IPS-NIHi7 (cell line): ENCODE results near the gene PANK4.

Source experiments
- DNase-seq: peaks from one replicate; pipeline ENCODE4 v3.0.0; 2012; ENCODE audit warnings: mixed read lengths; ENCODE audit errors: extremely low spot score

PANK4 gene

DNA sequence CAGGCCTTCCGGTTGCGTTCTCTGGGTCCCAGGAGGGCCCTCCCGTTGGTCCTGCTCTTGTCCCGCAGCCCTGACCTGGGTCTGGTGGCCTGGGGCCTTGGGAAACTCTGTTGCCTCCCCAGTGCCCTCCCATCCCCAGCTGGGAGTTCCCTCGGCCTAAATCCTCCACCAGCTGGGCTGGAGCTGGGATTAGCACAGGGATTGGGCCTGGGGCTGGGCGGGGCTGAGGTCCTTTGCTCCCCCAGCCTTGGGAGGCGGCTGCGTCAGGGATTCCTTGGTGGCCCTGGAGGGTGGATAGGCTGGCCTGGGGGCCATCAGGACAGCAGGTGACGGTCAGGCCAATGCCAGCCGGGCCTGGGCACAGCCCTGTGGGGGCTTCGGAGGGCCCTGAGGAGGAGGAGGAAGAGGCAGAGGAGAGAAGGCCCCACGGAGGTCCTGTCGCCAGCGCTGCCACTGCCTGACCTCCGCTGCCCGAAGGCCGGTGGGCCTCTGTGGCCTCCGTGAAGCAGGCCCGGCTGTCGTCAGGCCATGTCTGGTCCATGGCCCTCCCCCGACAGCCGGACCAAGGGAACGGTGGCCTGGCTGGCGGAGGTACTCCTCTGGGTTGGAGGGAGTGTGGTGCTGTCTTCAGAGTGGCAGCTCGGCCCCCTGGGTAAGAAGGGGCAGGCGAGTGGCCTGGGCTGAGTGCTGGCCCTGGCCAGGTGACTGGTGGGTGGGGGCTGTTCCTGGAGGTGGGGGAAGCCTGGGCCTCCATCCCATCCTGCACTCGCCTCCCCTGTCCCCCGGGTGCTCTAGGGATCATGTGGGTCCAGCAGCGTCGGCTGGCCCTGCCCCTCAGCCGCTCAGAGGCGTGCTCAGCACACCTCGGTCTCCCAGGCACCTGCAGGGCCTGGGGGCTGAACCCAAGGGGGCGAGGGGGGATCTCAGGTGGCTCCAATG is 50.1 kb downstream of the PANK4 start, which contains the start of gene PLCH2:
Gene PLCH2 (plus strand): TSS at position 229 of the 939 bp plus-strand sequence. CDS start 300 bp downstream, at position 529.
- no peak for DNase-seq

DNA sequence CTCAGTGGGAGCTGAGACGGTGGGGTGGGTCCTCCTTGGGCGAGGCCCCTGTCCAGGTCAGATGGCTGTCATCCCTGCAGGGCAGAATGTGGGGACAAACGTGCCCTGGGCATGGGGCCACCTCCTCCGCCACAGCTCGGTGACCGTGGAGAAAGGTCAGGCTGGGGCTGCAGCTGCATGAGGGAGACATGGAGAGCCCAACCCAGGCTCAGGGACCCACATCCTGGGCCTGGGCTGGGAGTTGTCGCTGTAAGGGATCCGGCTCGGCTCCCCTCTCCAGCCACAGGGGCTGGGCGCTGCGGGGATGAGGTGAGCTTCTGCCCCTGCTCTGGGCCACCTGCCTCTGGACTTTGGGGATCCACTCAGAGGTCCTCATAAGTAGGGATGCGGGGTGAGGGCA is 50.8 kb downstream of the PANK4 start:
- DNase-seq, result no peak

DNA sequence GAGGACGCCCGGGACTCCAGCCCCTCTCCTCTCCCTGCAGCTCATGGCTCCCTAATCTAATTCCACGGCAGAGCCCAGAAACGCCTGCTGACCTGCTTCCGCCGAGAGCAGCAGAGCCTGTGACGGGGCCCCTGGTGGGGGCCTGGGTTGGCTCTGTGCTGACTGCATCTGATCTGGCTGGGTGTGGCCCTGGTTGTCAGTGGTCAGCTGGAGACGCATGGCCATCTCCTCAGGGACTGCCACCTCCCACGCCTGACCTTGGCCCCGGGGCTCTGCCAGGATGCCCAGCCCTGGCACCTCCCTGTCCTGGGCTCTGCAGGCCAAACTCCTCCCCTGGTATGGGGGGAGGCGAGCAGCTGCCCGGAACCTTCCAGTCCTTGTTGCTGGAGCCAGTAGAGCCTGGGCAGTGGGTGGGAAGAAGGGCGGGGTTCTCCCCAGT is 51.4 kb downstream of the PANK4 start:
- DNase-seq, result no peak

DNA sequence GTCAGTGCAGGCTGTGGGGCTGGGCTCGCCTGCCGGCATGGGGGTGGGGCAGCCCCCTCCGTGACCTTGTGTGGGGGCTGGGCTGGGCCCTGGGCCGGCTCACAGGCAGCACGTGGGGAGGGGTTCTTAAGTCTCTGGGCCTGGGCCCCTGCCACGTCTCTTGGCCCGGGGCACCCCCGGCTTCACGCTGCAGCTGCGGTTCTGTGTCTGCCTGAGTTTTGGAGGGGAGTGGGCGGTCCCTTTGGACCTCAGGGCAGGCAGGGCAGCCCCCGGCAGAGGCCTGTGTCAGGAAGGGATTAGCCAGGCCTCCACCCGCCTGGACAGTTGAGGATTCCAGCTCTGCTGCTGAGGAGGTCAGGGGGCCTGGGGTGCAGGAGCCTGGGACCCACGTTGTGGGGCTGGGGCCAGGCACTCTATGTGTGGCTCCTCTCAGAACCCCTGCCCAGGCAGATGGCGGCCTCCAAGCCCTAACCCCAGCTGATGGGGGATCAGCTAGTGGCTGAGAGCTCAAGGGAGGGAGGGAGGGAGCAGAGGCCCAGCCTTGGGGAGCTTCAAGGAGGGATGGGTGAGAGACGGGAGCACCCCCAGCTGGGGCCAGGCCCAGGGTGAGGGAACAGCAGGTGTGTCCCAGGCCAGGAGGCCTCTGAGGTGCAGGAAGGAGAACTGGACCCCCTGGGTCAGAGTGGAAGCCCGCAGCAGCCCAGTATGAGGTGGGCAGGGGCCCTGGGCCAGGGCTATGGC is 52.1 kb downstream of the PANK4 start:
- no peak for DNase-seq

DNA sequence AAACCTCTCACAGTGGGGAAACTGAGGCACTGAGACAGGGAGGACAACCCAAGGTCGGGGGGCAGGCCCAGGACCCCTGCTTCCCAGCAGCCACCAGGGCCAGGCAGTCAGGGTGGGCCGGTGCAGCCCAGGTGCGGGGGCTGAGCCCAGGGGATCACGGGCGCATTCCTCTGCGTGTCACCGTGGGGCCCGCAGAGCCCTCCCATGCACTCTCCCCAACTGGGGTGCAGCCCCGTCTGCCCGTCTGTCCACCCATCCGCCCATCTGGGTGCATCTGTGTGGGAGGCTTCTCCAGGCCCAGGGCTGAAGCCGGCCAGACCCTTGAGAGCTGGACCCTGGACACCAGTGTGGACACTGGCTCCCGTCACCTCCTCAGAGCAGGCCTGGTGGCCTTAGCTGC is 53.2 kb downstream of the PANK4 start:
- no peak for DNase-seq

DNA sequence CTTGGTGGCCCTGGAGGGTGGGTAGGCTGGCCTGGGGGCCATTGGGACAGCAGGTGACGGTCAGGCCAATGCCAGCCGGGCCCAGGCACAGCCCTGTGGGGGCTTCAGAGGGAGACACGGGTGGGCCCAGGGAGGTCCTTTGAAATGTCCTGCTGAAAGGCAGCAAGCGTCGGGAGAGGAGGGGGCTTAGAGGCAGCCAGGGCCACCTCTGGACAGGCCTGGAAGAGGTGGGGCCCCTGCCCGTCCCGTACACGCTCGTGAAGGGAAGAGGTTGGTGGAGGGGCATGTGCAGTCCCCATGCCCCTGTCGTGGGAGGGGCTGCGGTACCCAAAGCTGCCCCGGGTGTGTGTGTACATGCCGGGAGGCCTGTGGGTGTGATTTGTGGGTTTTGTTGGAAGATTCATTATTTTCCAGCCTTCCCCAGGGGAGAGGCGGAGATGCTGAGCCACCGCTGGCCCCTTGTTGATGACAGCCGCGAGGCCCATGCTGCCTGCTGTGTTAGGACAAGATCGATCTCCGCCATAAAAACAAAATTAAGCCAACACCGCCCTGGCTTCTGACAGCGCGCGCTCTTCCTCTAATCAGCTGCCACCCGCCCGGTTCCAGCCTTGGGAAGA is 53.7 kb downstream of the PANK4 start:
- no peak for DNase-seq

DNA sequence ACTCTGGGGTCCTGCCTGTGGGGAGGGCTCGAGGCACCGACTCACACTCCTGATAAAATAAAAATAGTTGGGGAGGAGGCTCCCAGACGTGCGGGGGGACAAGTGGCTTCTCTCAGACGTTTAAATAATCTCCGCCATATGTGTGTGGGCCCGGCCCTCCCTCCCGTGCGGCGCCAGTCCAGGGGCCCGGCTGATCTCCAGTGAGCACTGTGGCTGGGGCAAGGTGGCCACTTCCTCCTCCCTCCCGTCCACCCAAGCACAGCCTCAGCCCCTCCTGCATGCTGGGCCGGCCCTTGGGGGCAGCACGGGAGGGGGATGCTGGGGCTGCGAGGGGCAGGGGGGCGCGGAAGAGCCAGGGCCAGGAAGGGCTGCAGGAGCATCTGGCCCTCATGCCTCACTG is 54.3 kb downstream of the PANK4 start:
- no peak for DNase-seq

DNA sequence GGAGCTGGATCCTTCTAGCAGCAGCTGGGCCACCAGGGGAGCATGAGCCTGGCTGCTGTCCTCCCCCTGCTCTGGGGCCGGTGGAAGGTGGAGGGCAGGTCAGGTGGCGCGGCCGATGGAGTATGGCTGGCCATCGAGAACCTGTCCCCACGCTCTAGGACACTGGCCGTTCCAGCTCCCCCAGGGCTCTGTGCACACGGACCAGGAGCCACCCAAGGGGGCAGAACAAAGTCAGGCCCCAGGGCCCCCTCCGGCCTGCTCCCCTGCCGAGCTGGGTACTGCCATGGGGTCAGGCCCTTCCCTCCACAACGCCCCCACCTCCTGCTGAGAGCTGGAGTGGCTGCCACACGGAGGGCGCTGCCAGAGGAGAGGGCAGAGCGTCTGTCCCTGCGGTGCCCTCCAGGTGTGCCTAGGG is 54.8 kb downstream of the PANK4 start:
- DNase-seq, result no peak

DNA sequence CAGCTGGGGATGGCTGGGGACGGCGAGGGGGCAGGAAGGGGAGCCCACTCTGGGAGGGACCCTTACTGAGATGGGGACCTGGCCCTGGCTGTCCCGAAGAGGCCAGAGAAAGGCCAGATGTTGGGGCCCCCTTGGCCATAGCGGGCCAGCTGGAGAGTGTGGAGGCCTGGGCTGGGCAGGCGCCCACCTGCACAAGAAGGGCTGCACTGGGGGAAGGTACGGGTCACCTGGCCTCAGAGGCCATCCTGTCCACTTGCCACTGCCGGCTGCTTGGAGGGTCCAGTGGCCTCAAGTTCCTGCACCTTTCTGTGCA is 55.3 kb downstream of the PANK4 start:
- DNase-seq, result no peak

DNA sequence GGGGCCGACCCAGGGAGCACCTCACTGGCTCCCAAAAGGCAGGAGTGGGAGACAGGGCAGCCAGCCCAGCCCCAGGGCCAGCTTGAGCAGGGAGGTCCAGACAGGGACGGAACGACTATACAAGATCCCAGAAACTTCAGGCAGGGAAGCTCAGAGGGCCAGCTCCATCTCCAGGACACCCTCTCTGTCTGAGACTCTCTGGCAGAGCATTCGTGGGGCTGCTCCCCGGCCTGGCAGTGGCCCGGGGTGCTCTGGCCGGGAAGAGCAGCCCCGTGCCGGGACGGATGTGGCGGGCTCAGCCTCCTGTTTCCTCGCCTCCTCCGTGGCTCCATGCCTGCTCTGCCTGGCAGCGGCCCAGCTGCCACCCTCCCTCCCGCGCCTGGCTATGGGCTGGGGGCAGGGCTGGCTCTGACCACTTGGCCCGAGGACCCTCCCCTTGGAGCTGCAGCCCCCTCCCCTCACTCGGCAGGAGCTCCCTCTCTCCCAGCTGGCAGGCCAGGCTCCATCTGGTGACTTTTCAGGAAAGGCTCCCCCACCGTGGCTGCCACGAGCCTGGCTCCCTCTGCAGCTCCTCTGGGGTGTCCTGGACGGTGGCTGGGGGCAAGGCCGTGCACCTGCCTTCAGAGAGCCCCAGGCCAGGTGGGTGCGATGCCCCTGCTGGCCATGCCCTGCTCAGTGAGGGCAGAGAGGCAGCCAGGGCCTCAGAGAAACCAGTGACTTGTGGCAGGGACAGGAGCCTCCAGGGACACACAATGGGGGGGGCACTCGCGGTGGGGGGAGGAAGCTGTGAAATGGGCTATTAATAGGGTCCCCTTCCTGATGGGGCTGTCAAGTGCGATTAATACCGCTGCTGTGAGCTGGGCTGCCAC is 55.9 kb downstream of the PANK4 start:
- DNase-seq, result no peak

DNA sequence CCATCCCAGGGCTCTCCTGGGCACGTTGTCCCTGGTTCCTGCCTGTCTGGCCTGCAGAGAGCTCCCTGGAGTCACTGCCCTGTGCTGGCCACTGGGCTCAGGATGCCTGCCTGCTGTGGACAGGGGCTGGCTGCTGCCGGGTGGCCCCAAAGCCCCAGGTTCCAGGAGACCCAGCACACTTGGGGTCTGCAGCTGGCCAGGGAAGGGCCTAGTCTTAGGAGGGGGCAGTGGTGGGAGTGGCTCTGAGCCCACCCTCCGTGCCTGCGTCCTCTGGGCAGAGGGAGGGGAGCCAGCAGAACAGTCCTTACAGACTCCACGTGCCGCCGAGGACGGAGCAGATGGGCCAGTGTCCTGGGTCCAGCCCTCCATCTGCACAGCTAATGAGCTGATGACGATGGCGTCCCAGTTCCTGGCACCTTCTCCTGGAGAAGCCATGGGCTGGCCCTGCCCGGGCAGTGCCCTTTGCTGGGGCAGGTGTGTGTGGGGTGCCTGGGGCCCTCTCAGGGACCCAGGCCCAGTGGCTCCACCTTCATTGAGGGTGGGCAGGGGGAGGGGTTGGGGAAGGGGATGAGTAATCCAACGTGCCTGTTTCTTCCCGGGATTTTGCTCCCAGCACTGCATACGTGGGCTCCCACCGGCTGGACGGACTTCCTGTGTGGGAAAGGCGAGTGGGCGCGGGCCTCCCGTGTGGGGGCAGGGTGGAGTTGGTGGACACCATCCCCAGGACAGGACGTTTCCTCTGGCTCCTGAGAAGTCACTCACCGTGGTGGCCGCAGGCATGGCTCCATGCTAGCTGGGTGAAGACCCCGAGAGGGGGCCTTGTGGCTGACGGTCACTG is 57.1 kb downstream of the PANK4 start:
- DNase-seq, result no peak

DNA sequence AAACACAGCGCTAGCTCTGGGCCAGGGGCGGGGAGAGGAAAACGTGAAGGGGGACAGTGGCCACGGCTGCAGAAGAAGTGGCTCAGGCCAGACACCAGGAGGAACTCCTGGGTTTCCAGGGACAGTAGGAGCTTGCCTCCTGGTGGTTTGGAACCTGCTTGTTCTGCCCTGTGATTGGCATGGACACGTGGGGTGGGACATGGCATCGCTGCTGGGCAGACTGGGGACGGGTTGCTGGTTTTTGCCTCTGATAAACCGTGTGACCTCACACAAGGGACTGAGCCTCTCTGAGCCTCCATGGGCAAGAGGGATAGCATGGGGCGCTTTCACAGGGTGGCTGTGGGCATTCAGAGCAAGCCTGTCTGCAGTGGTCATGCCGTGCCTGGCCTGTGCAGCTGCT is 57.9 kb downstream of the PANK4 start:
- no peak for DNase-seq

DNA sequence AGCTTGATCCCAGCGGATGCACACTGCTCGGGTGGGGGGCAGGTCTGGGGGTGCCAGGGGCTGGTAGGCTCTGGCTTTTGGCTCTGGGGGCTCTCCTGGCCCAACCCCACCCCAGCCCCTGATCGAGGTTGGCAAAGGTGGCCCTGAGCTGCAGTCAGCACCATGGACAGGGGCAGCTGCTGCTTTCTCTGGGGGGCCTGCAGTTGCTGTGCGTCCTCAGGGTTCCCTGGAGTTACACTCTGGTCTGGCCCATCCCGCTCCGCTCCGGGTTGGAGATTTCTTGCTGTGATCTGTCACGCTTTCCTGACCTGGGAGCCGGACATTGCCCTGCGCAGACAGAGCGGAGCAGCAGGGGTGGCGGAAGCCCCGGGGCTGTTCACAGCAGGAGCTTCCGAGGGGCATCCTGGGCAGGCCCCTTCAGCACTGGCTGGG is 58.3 kb downstream of the PANK4 start:
- peak; percentile 92 for DNase-seq

DNA sequence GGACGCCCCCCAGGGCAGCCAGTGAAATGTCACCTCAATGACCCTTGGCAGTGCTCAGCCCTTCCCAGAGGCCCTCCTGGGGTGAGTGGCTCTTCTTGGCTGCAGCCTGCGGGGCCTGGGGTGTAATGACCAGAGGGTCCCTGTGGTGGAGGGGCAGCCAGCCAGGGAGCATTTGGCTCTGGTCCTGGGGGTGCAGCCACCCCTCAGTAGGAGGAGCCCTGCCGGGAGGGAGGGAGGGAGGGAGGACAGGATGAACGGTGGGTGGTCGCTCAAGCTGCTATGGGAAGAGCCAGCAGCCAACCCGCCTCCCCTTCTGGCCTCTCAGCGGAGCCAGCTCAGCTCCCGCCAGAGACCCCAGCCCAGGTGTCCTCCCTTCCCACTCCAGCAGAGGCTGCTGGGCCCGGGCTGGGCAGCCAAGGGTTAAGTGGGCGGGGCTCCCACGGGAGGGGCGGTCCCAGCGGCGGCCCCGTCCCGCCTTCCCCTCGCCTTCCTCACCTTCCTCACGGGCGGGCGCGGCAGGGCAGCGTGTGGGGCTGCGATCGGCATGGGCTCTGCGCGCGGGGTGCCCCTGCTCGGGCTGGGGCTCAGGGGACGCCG is 59.3 kb downstream of the PANK4 start:
- peak; percentile 88 for DNase-seq

DNA sequence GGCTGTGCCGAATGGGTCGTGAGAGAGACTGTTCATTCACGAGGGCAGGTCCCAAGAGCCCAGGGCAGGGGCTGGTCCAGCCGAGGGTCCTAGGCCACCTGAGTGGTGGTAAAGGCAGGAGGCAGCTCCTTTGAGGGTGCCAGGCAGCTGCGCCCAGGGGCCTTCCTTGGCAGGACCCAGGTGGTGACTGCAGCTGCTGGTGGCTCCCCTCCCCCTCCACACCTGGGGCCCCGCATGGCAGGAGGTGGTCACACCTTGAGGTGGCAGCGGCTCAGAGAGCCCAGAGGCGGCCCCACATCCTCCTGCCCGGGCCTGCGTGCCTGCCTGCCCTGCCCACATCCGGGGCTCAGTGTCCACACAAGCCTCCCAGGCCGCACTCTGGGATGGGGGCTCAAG is 60.1 kb downstream of the PANK4 start:
- no peak for DNase-seq

DNA sequence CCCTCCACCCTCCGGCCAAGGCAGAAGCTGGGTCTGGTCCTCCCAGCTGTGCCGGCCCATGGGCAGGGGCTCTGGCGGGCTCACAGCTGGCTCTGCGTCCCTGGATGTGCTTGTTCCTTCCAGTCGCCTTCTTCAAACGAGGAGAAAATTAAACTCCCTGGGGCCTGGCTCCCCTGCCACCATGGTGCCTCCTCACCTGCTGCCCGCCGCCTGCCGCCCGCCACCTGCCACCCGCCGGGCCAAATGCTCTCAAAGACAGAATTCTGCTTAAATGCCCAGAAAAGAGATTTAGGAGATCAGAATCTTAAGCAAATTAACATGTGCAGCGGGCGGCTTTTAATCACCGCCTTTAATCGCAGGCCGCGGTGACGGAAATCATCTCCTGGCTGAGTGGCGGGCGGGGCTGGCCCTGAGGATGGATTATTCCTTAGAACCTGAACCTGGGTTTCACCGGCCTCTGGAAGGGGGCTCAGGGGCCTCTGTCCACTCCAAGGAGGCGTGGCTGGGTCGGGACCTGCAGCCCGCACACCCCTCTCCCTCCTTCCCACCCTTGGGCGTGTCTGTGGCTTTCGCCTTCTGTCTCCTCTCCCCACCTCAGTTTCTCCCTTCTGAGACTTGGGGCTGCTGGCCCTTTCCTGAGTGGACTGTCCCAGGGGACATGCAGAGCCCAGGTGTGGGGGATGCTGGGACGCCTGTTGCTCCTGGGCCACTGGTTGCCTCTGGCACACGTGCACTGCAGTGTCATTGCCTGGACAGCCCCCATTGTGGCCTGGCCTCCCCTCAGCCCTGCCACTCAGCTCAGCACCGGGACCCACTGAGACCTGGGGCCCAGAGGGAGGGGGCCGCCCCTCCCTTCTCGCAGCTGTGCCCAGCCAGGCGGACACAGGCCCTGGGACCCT is 60.8 kb downstream of the PANK4 start:
- DNase-seq, result no peak

DNA sequence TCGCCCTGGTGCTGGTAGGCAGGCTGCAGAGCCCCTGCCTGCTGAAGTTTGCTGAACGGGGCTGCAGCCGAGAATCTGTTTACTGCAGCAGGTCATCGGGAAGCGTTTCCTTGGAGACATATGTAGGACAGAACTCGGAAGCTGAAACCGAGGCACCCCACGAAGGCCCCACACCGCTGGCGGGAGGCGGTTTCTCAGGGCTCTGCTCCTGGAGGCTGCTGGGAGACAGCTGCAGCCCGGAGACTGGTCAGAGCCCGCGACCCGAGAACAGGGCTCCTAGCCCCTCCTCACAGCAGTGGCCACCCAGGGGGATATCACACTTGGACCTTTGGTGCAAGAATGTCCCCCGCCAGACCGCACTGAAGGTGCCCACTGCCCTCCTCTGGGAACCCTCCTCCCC is 63.0 kb downstream of the PANK4 start:
- DNase-seq, result no peak

DNA sequence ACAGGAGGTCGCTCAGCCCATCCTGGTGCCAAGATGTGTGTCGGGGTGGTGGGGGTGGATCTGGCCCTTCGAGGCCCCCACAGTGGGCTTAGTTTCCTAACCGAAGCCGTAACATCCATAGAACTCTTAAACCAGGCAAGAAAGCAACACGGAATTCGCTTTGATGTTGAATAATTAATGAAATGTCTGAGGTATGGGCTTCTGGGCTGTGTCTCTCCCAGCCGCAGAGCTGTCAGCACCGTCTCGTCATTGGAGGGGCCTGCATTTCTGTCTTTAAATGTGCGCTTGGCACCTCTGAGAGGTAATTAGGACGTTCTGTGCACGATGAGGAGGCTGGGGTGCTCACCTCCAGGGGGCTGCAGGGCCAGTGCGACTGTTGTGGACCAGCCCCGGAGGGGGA is 63.6 kb downstream of the PANK4 start:
- DNase-seq, result no peak
